ENCODE measurements around the gene NPHP4. TPM values are rescaled to one million over a fixed set of nuclear protein-coding genes. Genes with fewer than 3 reads are reported as not detected.

The NPHP4 gene
- total RNA-seq, 1 donor from 2014 or later = 3.7 TPM

DNA sequence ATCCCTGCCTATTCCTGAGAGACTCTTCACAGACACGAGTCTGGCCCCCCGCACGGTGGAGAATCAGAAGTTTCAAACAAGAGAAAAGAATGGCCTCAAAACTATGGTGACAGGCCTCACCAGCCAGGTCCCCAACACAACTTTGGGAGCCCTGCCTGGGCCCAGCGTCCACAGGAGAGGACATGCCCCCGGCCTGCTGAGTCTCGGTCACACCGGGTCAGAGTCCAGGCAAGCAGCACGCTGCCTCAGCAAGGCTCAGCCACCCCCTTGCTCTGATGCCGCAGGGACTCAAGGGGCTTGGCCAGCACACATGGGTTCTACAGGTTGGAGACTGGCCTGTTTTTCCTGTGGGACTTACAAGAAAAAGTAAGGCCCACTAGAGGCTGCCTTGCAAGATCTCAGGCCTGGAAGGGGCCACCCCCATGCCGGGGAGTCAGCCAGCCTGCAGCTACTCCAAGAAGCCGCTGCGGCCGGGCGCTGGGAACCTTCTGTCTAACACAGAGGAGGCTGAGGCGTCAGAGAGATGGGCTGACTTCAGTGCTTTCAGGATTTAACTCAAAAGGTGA, 116.8 kb downstream of the NPHP4 start:
- peaks cover 86% of the 10 kb centered on the region for H3K36me3 ChIP-seq
- peaks cover 12% of the 10 kb centered on the region for H3K9me3 ChIP-seq (replicated peaks)
- H3K27ac ChIP-seq (replicated peaks) = no peak overlapping the region
- no peaks in the 10 kb centered on the region for H3K4me1 ChIP-seq
- TF ChIP-seq, protein P1, sequence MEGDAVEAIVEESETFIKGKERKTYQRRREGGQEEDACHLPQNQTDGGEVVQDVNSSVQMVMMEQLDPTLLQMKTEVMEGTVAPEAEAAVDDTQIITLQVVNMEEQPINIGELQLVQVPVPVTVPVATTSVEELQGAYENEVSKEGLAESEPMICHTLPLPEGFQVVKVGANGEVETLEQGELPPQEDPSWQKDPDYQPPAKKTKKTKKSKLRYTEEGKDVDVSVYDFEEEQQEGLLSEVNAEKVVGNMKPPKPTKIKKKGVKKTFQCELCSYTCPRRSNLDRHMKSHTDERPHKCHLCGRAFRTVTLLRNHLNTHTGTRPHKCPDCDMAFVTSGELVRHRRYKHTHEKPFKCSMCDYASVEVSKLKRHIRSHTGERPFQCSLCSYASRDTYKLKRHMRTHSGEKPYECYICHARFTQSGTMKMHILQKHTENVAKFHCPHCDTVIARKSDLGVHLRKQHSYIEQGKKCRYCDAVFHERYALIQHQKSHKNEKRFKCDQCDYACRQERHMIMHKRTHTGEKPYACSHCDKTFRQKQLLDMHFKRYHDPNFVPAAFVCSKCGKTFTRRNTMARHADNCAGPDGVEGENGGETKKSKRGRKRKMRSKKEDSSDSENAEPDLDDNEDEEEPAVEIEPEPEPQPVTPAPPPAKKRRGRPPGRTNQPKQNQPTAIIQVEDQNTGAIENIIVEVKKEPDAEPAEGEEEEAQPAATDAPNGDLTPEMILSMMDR (IDR thresholded peaks at IDR 0.05; ENCODE audit: borderline replicate concordance) = no peak
- H3K4me3 ChIP-seq = no peak overlapping the region
- H3K27me3 ChIP-seq (ENCODE audit: low read depth) = no peaks in the 10 kb centered on the region
- intact Hi-C loops (cut with micrococcal nuclease) = no loop called here
- DNase-seq = no peak

DNA sequence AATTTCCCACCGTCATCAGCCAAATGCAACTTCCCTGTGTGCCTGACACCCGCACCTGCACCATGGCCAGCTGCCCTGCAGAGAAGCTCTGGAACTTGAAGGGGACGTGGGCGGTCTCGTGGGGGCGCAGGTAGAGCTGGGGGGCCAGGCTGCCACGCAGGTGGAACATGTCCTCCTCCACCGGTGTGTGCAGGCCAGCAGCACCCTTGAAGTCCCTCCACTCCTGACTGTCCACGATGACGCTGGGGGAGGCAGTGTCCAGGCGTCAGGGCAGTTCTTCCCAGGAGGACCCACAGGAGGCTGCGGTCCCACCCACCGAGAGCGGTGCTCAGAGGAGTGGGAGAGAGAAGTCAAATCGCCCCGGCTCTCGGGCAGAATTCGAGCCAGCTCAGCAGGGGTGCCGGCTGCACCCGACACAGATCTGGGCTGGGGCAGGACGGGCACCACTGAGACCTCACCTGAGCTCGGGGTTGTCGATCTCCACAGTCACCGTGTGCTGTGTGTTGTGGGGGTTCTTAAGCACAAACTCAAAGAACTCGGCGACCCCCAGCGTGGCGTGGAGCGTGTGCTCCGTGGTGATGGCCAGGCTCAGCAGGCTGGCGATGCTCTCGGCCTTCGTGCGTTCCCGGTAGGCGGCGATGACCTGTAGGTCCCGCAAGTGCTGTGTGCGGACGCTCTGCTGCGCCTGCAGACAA, 117.7 kb downstream of the NPHP4 start:
- H3K27me3 ChIP-seq (ENCODE audit: low read depth) = no peaks in the 10 kb centered on the region
- no peak overlapping the region for H3K4me3 ChIP-seq
- DNase-seq = no peak
- peaks cover 8% of the 10 kb centered on the region for H3K9me3 ChIP-seq (replicated peaks)
- TF ChIP-seq, protein P1 (IDR thresholded peaks at IDR 0.05; ENCODE audit: borderline replicate concordance) = no peak
- no peak overlapping the region for H3K27ac ChIP-seq (replicated peaks)
- H3K36me3 ChIP-seq = peaks cover 80% of the 10 kb centered on the region
- intact Hi-C loops (cut with micrococcal nuclease) = no loop called here
- no peaks in the 10 kb centered on the region for H3K4me1 ChIP-seq

DNA sequence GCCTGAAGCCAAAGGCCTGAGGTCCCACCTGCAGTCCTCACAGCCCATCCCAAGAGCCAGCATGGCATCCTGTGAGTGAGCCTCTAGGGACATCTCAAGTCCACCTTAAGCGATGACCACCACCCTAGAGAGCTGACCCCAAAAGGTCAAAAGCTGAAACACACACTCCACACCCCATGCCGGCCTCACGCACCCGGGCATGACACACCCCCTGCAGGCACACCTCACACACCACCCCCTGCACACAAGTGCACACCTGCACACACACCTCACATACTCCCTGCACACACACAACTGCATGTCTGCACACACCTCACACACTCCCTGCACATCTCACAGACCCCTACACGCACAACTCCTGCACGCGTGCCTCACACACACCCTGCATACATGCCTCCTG, 118.7 kb downstream of the NPHP4 start:
- DNase-seq = no peak
- Histone ChIP-seq H3K27me3 (ENCODE audit: low read depth) (no peaks in the 10 kb centered on the region), H3K36me3 (peaks cover 70% of the 10 kb centered on the region), H3K9me3 (replicated peaks) (peaks cover 4% of the 10 kb centered on the region), H3K4me1 (no peaks in the 10 kb centered on the region), H3K27ac (replicated peaks) (no peak overlapping the region), H3K4me3 (no peak overlapping the region)
- intact Hi-C loops (cut with micrococcal nuclease) = no loop called here
- TF ChIP-seq, protein P1 (IDR thresholded peaks at IDR 0.05; ENCODE audit: borderline replicate concordance) = no peak

DNA sequence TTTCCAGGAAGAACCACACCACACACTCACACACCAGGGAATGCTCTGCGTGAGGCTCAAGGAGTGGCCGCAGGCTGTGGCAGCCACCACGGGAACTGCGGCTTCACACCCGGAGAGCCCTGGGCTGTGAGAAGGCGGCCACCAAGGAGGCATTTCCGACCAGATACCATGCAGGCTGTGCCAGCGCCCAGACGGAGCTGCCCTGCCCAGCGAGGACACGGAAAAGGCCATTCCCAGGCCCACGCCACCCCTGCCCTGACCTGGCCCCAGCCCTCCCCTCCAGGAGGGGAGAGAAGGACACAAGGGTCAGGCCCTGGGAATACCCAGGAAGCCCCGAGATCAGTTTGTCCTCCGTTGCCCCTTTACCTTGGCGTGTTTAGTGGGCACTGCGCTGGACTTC, 119.3 kb downstream of the NPHP4 start:
- no peaks in the 10 kb centered on the region for H3K27me3 ChIP-seq (ENCODE audit: low read depth)
- intact Hi-C loops (cut with micrococcal nuclease) = no loop called here
- TF ChIP-seq, protein P1 (IDR thresholded peaks at IDR 0.05; ENCODE audit: borderline replicate concordance) = no peak
- no peak overlapping the region for H3K27ac ChIP-seq (replicated peaks)
- H3K4me3 ChIP-seq = no peak overlapping the region
- peaks cover 67% of the 10 kb centered on the region for H3K36me3 ChIP-seq
- no peaks in the 10 kb centered on the region for H3K4me1 ChIP-seq
- peaks cover 4% of the 10 kb centered on the region for H3K9me3 ChIP-seq (replicated peaks)
- no peak for DNase-seq

DNA sequence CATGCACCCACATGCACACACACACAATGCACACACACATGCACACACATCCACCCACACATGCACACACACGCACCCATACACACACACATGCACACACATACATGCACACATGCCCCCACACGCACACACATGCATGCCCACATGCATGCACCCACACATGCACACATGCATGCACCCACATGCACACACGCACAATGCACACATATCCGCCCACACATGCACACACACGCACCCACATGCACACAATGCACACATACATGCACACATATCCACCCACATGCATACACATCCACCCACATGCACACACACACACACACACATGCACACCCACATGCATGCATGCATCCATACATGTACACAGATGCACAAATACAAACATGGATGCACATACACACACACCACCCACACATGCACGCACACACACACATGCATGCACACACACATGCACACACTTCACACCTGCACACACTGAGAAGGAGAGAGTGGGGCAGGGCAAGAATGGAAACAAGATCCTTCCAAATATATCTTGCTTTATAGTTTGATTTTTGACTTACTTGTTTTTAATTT, 123.2 kb downstream of the NPHP4 start:
- DNase-seq = no peak
- intact Hi-C loops (cut with micrococcal nuclease) = no loop called here
- H3K9me3 ChIP-seq (replicated peaks) = peaks cover 4% of the 10 kb centered on the region
- TF ChIP-seq, protein P1 (IDR thresholded peaks at IDR 0.05; ENCODE audit: borderline replicate concordance) = no peak
- H3K36me3 ChIP-seq = peaks cover 49% of the 10 kb centered on the region
- no peaks in the 10 kb centered on the region for H3K4me1 ChIP-seq
- no peak overlapping the region for H3K4me3 ChIP-seq
- H3K27me3 ChIP-seq (ENCODE audit: low read depth) = no peaks in the 10 kb centered on the region
- no peak overlapping the region for H3K27ac ChIP-seq (replicated peaks)

Data from left ventricle myocardium inferior (tissue), 1 donor.